ENCODE data around the gene CDK15.

DNA sequence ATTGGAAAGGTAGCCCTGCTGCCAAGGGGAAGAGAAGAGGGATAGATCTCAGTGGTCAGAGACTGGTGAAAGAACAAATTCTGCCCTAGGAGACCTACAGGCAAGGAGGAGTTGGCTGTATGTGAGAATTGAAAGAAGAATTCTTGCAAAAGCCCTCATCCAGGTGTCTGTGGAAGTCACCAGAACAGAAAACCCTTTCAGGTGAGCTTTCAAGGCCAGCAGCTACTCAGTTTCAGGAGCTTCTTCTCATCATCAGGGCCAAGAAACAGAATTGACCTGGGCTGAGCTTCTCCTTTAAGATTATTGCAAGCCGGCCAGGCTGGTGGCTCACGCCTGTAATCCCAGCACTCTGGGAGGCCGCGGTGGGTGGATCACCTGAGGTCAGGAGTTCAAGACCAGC, 110.2 kb downstream of the CDK15 start:
- TF ChIP-seq, protein P1, sequence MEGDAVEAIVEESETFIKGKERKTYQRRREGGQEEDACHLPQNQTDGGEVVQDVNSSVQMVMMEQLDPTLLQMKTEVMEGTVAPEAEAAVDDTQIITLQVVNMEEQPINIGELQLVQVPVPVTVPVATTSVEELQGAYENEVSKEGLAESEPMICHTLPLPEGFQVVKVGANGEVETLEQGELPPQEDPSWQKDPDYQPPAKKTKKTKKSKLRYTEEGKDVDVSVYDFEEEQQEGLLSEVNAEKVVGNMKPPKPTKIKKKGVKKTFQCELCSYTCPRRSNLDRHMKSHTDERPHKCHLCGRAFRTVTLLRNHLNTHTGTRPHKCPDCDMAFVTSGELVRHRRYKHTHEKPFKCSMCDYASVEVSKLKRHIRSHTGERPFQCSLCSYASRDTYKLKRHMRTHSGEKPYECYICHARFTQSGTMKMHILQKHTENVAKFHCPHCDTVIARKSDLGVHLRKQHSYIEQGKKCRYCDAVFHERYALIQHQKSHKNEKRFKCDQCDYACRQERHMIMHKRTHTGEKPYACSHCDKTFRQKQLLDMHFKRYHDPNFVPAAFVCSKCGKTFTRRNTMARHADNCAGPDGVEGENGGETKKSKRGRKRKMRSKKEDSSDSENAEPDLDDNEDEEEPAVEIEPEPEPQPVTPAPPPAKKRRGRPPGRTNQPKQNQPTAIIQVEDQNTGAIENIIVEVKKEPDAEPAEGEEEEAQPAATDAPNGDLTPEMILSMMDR (IDR thresholded peaks at IDR 0.05; ENCODE audit: low read length) = no peak
- no peak for TF ChIP-seq EZH2 (optimal IDR thresholded peaks at IDR 0.05; ENCODE audit: low read depth, low read length)
- no peak for TF ChIP-seq EZH2phosphoT487 (IDR thresholded peaks at IDR 0.05; ENCODE audit: low read length)

All from MM.1S (cell line).